HG02973 (cell line): Measurements from ENCODE around the gene CLCF1.
A peak's percentile ranks its signal among the peaks of the same experiment; 100 is the strongest.

Experiments
- ATAC-seq: cut with Tn5 transposase; IDR thresholded peaks from one replicate; pipeline ENCODE4 v1.9.1; 2021; ENCODE audit warnings: moderate library complexity; ENCODE audit not compliant: unreplicated experiment

The CLCF1 gene

DNA sequence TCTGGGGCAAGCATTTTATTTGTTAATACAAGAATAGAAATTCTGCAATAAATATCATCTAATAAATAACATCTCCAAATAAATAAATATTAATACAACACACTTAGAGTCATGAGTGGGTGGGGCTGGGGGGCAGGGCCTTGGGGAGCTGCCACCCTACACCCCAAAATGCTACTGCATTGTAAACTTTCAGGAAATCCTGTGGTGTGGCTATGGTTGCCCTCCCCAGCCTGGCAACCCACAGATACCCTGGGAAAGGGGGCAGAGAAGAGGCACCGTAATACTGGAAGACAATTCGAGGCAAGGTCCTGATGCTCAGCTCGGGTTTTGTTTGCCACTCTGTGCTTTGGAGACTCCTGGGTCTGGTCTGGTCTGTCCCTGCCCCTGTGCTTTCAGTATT lies 9.2 kb downstream of the CLCF1 start:
- no peak for ATAC-seq

DNA sequence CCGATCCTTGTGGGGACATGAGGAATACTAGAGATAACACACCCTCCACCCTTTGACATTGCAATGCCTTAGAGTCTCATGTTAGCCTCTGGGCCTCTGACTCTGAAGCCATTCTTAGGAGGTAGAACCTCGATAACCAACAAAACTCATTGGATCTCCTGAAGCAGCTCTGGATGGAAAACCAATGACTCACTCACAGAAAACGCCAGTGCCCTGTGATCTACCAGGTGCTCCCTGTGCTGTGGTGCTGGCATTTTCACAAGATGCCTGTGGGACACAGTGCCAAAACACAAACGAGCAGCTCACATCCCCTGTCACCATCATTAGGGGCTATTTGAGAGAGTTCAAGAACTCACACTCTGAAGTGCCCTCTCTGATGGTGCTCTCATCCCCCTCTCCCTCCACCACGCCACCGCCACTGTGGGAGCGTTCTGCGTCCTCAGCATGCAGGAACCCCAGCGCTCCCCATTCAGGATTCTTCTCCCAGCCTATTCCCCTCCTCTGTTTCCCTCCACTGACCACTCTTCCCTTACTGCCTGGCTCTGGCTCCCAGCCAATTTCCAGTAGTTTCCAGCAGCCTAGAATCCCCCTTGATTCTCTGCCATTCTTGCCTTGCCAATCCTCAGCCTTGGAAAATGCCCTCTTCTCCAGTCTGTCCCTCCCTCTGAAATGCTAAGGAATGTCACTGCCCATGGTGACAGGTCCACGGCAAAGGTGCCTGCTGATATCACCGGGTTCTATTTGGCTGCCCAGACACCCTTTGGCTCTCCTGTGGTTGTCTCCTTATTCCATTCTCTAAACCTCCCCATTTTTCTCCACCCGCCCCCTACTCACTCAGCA lies 15.3 kb downstream of the CLCF1 start:
- ATAC-seq = no peak

DNA sequence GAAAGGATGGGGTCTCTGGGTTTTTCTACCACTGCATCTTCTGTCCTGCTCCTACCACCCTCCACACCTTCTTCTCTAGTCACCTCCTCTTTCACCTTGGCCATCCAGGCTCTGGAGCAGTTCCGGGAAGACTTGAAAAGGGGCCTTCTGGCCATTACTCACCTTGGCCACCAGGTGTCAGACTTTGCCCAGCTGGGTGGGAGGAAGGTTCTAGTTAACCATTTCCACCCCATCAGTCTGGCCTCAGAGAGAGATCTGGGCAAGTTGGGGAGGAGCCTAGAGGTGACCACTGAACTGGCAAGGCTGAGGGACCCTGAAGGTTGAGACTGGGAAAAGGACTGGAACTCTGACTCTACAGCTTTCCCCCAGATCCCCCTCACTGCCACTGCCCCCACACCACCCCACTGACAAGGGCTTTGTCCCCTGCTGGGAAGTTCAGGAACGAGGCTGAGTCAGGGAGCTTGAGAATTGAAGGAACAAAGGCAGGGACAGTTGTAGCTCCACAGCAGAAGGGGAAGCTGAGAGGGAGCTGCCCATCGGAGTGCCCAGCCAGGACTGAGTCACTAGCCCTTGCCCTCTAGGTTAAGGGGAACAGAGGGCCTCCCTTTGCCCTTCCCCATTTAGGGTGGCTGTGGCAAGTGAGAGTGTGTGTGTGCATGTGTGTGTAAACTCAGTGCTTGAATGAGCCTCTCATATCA lies 16.4 kb downstream of the CLCF1 start:
- ATAC-seq = no peak

DNA sequence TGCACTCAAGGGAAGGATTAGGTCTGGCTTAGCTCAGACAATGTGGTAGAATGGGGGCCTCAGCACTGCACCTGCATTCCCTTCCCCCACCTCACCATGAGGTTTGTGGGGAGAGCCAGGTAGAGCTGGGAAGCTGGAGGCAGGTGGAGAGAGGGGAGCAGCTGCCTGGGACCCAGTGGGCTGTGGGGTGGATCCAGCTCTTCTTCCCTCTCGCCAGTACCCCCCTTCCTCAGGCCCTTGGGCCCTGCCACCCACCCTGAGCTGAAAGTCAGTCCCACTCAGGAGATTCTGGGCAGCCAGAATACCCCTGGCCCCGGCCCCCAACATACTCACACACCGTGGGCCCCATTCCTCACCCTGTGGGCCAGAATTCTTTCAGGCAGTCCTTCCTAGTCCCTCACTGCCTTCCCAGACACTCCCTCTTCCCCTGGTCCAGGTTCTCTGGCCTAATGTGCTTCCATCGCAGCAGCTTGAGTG lies 17.0 kb downstream of the CLCF1 start:
- no peak for ATAC-seq

DNA sequence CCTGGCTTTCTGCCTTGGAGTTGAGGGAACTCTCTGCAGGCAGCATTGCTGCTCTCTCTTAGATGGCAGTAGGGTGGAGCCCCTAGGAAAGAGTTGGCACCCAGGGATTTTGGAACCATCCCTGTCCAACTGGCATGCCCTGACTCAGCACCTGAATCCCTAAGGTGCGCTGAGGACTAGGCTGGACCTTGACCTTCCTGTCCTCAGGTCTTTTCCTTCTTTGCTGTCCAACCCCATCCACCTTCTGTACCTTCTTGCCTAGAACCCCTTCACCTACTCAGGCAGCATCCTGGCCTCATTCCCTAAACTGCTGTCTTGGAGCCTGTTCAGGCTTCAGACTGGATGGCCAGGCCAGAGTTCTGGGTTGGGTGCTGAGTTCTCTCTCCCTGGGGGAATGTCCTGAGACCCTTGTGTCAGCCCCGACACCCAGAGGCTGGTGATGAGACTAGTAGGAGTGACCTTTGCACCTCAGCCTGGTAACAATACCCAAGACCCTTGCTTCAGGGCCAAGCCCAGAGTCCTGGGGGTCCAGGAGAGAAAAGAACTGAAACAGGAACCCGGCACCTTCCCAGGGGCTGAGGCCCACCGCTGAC lies 17.5 kb downstream of the CLCF1 start:
- ATAC-seq = no peak

DNA sequence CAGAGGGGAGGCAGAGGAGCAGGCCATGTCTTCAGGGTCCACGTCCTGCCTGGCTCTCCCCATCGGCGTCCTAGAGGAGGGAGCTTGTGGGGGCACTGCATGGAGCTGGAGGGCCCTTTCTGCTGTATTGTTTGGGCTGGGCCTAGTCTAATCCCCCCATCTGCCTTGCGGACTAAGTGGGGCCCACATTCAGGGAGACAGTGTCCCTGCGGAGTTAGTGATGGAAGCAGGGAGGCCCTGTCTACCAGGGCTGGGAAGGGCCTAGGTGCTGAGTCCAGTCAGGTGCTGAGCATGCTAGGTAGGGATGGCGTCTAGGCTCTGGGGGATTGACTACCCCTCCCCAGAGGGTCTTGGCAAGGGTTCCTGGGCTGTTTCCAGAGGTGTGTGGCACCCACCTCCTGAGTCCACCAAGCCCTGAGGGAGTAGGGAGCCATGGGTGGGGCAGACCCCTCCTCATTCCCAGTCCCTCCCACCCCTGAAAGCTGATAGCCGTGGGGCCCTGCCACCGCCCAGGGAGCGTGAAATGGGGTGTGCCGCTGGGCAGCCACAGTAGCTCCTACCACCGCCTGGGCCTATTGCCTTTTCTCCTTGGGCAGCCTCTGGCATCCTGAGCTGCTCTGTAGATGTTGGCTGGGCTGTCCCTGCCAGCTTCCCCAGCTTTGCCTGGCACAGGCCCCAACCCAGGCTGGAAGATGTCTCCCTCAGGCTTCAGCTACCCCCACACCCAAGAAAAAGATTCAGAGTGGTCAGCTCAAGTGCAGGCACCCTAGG lies 18.2 kb downstream of the CLCF1 start:
- no peak for ATAC-seq

DNA sequence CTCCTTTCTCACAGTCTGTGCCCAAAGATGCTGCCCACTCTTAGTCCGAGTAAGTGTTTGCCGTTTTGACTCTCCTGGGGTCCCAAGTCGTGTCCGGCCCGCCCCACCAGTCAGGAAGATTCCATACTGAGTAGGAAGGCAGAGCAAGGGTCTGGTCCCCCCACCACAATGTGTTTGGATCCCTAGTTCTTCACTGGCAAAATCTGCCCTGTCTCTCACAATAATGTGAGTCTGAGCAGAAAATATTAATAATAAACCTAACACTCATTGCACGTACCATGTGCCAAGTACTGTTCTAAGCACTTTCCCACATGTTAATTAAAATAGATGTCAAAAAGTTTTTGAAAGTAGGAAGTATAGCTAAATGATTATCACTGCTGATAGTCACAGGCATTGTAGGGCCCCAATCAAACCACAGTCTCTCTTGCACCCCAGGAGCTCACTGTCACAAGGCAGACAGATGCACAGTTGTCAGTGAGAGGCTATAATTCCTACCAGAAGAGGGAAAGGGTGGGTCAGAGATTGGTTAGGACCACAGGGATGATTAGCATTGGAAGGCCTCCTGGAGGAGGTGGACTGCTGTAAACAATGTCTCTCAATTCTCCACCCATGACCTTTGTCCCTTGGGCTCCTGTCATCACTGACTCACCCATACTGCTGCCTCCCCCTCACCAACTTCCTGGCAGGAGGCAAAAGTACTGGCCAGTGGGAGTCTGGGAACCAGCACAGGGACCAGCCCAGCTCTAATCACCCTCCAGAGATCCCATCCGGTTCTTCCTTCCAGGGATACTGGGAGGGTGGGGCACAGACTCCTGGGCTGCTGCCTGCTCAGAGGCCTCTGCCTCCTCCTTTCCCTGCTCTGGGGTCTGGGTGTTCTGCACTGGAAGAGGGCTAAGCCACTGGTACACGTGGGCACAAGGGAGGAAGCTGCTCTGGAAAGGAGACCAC lies 19.0 kb downstream of the CLCF1 start:
- ATAC-seq = no peak

DNA sequence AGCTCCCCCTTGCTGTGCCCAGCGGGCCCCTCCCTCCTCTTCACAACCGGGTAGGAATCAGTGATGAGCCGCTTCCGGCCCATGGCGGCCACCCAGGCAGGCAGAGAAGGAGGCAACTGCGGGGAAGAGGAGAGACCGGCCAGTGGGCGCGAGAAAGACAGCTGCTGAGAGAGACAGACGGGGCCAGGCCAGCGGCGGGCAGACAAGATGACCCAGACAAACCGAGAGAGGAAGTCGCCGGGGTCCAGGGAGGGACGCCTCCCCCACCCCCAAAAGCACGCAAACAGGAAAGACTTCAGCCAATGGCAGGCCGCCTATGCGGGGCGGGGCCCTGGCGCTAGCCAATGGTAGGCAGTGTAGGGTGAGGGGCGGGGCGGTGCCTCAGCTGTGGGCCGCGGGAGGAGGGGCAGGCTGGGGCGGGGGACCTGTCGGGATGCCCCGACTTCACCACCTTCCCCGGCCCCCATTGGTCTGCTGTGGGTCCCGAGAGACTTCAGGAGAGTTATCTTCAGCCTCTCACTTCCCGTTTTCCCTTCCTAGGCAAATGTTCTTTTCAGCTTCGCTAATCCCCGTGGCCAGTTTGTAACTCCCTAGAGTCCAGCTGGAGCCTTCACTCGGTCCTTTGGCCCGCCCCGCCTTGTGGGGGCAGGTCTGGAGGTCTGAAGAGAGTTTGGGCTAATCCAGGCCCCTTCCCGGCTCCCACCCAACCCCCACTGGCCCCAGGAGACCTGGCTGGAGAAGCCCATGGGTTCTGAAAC lies 19.9 kb downstream of the CLCF1 start, which contains the start of gene POLD4:
TSS of gene POLD4 (minus strand) at position 230 of the 758 bp plus-strand sequence. CDS start at position 83, 147 bp downstream.
- peak; percentile 58 for ATAC-seq

DNA sequence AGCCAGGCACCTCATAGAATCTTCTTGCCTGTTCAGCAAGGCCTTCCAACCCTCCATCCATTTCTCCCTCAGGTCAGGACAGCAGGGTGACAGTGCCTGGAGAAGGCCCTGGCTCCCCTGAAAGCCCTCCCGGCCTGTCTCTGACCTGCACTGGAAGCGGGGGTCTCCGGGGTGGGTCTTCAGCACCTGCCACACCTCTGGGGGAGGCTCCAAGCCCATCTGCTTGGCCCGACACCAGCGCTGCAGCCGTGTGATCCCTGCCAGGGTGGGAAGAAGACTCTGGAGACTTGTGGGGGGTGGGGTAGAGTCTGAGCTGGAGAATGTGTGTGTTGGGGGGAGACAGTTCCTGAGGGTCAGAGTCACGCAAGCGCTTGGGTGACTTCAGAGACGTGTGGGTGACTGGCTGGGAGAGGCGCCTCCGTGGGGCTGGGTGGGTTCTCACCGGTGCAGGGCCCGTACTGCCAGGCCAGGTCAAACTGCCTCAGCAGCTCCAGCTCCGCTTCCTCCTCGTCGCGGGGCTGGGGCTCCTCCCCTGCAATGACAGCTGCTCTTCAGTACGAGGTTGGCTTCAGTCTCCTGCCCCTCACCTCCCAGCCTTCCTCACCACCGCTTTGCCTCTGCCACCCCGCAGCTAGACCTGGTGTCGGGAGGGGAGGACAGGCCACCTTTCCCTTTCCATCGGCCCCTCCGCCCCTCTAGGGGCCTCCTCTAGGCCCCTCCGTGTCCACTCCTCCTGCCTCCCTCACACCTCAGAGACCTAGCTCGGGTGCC lies 20.7 kb downstream of the CLCF1 start:
- peak; percentile 8 for ATAC-seq

DNA sequence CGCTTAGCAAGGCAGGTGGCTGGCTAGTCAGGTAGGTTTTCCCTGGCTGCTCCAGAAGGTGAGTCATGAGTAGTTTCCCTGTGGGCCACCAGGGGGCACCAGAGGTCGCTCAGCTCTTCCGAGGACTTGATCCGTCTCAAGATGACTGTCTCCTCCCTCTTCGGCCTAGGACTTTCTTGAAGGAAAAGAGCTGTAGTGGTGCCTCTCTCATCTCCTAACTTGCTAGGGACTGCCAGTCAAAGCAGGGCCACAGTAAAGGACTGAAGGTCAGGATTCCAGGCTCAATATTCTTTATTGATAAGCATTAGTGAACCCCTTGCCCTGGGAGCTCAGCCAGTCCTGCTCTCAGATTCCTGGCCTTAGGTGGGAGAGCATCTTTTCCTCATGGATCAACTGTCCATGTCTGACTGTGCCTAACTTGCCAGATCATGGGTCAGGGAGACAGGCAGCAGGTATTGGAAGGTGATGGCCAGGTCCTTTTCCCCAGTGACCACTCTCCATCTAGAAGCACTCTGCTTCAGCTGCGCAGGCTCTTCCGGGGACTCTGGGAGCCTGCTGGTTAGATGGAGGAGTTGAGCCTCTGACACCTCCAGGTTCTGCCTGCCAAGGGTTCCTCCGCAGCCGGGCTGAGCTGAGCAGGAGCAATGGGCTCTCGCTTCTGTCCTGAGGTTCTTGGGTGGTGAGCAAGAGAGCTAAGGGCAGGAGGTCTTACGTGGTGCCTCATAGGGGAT lies 22.0 kb downstream of the CLCF1 start:
- no peak for ATAC-seq

DNA sequence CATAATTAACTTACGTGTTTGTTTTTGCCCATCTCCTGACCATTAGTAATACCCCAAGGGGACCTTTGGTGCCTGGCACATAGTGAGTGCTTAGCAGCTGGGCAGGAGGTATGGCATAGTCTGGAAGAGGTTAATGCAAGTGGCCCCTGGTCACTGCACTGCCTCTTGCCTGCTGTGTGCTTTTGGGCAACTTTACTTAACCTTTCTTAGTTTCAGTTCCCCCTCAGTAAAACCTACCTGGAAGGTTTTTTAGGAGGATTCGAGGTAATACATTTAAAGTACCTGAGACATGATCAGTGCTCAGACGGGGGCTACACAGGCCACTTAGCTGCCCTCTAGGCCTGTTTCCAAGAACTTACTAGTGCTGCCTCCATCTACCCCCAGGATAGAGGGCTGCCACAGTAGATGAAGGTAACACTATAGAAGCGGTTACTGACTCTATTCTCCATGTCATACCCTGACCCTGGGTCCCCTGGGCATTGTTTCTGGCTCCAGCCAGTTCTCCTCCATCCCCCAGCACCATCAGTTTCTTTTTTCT lies 23.4 kb downstream of the CLCF1 start:
- no peak for ATAC-seq

DNA sequence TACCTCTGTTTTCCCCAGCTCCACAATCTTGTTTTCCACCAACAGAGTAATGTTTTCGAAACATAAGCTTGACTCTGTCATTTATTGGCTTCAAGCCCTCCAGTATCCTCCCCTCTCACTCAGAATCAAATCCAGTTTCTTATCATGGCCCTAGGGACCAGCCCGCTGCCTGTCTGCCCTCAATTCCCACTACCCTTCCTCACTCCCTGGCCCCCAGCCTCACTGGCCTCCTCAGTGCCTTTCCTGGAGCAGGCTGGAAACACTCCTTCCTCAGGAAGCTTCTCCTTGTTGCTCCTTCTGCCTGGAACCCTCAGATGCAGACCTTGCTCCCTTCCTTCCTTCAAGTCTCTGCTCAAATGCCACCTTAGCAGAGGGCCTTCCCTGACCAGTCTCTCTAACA lies 23.9 kb downstream of the CLCF1 start:
- no peak for ATAC-seq

DNA sequence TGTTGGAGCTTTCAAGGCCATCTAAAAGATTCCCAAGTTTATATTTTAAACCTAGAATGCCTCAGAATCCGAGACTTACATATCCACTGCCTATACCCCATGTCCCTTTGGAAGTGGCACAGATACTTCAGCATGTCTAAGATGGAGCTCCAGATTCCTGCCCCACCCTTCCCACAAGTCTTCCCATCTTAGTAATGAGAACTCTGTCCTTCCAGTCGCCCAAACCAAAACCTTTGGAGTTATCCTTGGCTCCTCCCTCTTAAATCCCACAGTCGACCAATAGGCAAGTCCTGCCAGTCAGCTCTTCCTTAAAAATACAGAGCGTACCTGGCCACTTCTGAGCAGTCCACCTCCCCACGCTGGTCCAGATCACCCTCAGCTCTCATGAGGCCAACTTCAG lies 24.4 kb downstream of the CLCF1 start:
- no peak for ATAC-seq

DNA sequence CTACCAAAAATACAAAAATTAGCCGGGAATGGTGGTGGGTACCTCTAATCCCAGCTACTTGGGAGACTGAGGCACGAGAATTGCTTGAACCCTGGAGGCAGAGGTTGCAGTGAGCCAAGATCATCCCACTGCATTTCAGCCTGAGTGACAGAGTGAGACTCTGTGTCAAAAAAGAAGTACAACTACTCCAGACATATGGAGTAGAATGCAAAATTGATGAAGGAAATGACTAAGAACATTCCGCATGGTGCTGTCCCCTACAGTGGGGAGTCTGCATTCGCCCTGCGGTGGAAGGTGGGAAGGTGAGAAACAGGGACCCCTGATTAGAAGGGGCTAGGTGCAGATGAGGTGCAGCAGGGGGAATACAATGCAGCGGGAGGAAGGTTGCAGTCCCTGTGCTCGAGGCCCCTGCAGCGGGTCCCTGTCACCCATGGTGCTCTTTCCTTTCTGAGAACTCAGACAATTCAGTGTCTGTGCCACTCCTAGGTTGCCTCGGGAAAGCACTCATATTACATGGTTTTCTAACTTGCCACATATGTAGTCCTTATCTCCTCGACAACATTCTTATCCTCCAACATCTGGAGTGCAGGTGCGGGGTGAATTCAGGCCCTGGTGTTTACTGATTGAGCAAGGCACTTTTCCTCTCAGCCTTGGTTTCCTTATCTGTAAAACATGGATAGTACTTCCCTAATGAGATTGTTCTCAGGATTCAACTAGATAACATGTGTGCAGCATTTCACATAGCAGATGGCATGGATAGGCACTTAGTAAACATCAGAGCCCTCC lies 25.2 kb downstream of the CLCF1 start:
- ATAC-seq = no peak

DNA sequence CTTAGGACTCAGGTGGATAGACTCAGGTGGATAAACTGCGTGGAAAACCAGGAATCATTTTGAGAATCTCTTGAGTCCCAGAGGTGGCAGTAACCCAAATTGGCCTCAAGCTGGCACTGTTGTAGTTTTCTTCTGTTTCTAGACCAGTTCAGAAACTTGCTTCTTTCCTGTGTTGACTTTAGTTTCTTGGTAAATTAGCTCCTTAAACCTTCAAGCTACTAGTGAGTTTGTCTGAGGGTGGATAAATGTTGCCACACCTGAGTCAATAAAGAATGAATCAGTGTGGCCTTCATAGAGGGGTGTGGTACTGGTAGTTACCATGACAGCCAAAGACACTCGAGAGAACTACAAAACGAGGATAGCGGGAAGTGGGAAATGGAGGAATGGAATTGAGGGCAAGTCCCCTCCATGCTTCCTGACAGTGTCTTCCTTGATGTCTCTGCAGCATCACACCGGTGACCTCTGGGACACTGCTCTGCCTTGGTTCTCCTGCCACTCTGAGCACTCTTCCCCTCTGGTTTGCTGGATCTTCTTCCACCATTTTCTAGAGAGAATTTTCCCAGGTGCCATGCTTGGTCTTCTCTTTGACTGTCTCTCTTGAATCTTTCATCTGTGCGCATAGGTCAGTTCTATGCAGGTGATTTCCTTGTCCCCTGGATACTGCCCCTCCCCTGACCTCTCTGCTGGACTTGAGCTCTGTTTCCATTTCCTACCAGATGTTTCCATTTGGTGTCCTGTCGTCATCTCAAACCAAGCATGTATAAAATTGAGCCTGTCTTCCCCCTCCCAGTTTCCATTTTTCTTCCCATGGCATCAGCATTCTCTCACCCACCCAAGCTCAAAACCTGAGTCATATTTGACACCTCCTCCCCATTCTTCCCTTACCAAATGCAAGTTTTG lies 27.2 kb downstream of the CLCF1 start:
- no peak for ATAC-seq
